CD4-positive, alpha-beta memory T cell (primary cell): ENCODE results near the gene BTBD1. TPM values are rescaled to one million over a fixed set of nuclear protein-coding genes. Genes with fewer than 3 reads are reported as not detected.

Experiments
- CTCF ChIA-PET: fragments of 350-600 bp; sonication (Branson Sonifier 250); formaldehyde crosslinking; loops from one replicate; lab custom pipeline; 2021; ENCODE audit warnings: inconsistent platforms; ENCODE audit not compliant: partially characterized antibody; lab: Charles Lee
- POLR2A ChIA-PET: fragments of 350-600 bp; sonication (Branson Sonifier 250); formaldehyde crosslinking; loops from one replicate; lab custom pipeline; 2021; ENCODE audit not compliant: partially characterized antibody; lab: Charles Lee
- DNase-seq, 5 donors: peaks; one replicate each; pipeline versions ENCODE4 v3.0.0 to v3.0.0-alpha.2; 2020 to 2022; ENCODE audit warnings: mixed read lengths in 1 of 5
- H3K27ac ChIP-seq: one replicate; pipeline ENCODE4 v1.7.0; 2013; ENCODE audit warnings: low read depth, low read length
- H3K27me3 ChIP-seq: 2 replicates; pipeline ENCODE4 v1.7.0; 2013; ENCODE audit warnings: mild to moderate bottlenecking, low read length, moderate library complexity; ENCODE audit not compliant: insufficient read depth
- H3K36me3 ChIP-seq: 2 replicates; pipeline ENCODE4 v1.7.0; 2013; ENCODE audit warnings: mild to moderate bottlenecking, low read length, moderate library complexity; ENCODE audit not compliant: insufficient read depth
- H3K4me1 ChIP-seq: 2 replicates; pipeline ENCODE4 v1.7.0; 2013; ENCODE audit warnings: mild to moderate bottlenecking, low read length, moderate library complexity; ENCODE audit not compliant: insufficient read depth
- H3K4me3 ChIP-seq, 2 donors: one replicate each; pipeline ENCODE4 v1.7.0; 2013; ENCODE audit warnings: low read length in 2 of 2, mild to moderate bottlenecking in 1 of 2
- H3K9me3 ChIP-seq, 2 donors: one replicate each; pipeline ENCODE4 v1.7.0; 2013; ENCODE audit warnings: low read length in 2 of 2, control low read depth in 1 of 2; ENCODE audit not compliant: control insufficient read depth in 1 of 2
- H3K27ac Mint-ChIP-seq, 7 donors: one replicate each; pipeline ENCODE4 v1.8.0; 2020 to 2021; ENCODE audit warnings: mixed read lengths in 7 of 7, mild to moderate bottlenecking in 6 of 7, inconsistent platforms in 3 of 7, moderate library complexity in 3 of 7
- H3K27me3 Mint-ChIP-seq, 2 donors: one replicate each; pipeline ENCODE4 v1.8.0; 2020 to 2021; ENCODE audit warnings: mixed read lengths in 2 of 2
- H3K36me3 Mint-ChIP-seq, 2 donors: one replicate each; pipeline ENCODE4 v1.8.0; 2020 to 2021; ENCODE audit warnings: mixed read lengths in 2 of 2, inconsistent platforms in 1 of 2, mild to moderate bottlenecking in 1 of 2
- H3K4me1 Mint-ChIP-seq, 4 donors: one replicate each; pipeline ENCODE4 v1.8.0; 2020 to 2021; ENCODE audit warnings: mixed read lengths in 4 of 4, mild to moderate bottlenecking in 1 of 4
- H3K4me3 Mint-ChIP-seq, 8 donors: one replicate each; pipeline ENCODE4 v1.8.0; 2020 to 2021; ENCODE audit warnings: mixed read lengths in 8 of 8, mild to moderate bottlenecking in 7 of 8, moderate library complexity in 6 of 8, inconsistent platforms in 3 of 8
- H3K9me3 Mint-ChIP-seq, 8 donors: one replicate each; pipeline ENCODE4 v1.8.0; 2020 to 2021; ENCODE audit warnings: mixed read lengths in 8 of 8, mild to moderate bottlenecking in 5 of 8, inconsistent platforms in 3 of 8, moderate library complexity in 1 of 8
- intact Hi-C: fragments of 100-400 bp; cut with micrococcal nuclease; formaldehyde crosslinking; loops from one replicate; pipeline ENCODE4 v1.15.1; 2023
- polyA plus RNA-seq, 2 donors: library from polyadenylated mRNA; unstranded; fragments of 300-500 nt; fragmentation: Illumina TruSeq; gene quantifications; one replicate each; pipeline ENCODE4 v1.2.3, GENCODE V29; 2021
- total RNA-seq, 2 experiments: library from RNA; stranded (reverse); gene quantifications; one replicate each; pipeline ENCODE4 v1.2.3, GENCODE V29; 2021

The BTBD1 gene
- total and polyA plus RNA-seq, 4 experiments from 2014 or later: 36.5 to 54.9 (median 44.3) TPM

DNA sequence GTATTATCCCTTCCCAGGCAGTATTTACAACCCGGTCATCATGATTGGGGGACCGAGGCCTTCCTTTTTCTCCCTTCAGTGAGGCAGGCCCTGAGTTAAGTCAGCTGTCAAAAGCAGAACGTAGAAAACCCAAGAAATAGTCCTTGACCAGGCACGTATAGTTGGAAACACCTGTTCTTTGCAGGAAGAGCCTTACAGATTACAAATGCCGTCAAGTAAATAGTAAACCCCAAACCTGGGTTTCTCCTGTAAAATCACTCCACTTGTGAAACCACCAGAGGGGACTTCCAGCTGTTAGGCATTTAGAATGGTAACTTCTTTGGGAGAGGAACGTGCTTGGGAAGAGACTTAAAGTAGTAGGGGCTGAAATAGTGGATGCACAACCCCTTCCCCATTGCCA, 1.0 kb upstream of the BTBD1 start:
- peaks cover 0 to 10% (median 4%) of the 10 kb centered on the region in 8 donors for H3K9me3 Mint-ChIP-seq
- no peak for DNase-seq
- Histone ChIP-seq H3K4me1 (peaks cover 33% of the 10 kb centered on the region), H3K27ac (peak overlapping the region; percentile 78), H3K9me3 (no peaks in the 10 kb centered on the region), H3K36me3 (no peaks in the 10 kb centered on the region), H3K27me3 (no peaks in the 10 kb centered on the region), H3K4me3 (no peak overlapping the region)
- H3K4me3 Mint-ChIP-seq: peak overlapping the region; percentile 70 to 86 (median 84)
- intact Hi-C loops: loop anchor here (5.0 to 10.0 kb wide), 3 partner anchors 253 to 1021 kb away; partner anchors contain the start of genes EFL1, MEX3B and SAXO2
- H3K36me3 Mint-ChIP-seq: peaks cover 1 to 6% of the 10 kb centered on the region in 2 donors
- POLR2A ChIA-PET: interaction anchor here (2.6 to 3.3 kb wide), 2 partner anchors 56 to 528 kb away, joined by 25 to 31 read pairs; partner anchors contain the start of genes C15orf40 and RPS17
- peaks cover 6 to 16% (median 13%) of the 10 kb centered on the region in 4 donors for H3K4me1 Mint-ChIP-seq
- CTCF ChIA-PET: interaction anchor here (1.1 to 1.6 kb wide), 2 partner anchors 10 to 13 kb away, joined by 3 read pairs; no protein-coding TSS in a partner anchor
- no peaks in the 10 kb centered on the region for H3K27me3 Mint-ChIP-seq
- H3K27ac Mint-ChIP-seq: peak overlapping the region; percentile 49 to 94 (median 84)

DNA sequence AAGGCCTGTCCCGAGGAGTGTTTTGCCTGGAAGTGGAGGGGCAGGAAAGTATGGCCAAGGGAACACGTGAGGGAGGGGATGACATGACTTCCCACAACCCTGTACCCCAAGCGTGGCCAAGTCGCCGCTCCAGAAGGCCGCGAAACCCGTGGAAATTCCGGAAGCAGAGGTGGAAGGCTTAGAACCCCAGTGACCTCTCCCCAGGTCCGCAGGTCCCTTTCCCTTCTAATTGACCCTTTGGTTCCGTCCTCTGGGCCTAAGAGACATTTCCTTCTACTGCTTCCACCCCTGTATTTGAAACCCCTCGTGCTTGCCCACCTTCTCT, 548 bp upstream of the BTBD1 start:
- Mint-ChIP-seq H3K27ac (peak overlapping the region; percentile 49 to 94 (median 84)), H3K9me3 (peaks cover 0 to 8% (median 2%) of the 10 kb centered on the region in 8 donors), H3K36me3 (peaks cover 1 to 6% of the 10 kb centered on the region in 2 donors), H3K27me3 (no peaks in the 10 kb centered on the region), H3K4me3 (peak overlapping the region; percentile 70 to 86 (median 84)), H3K4me1 (peaks cover 6 to 16% (median 13%) of the 10 kb centered on the region in 4 donors)
- POLR2A ChIA-PET: interaction anchor here (1.0 to 3.3 kb wide), 6 partner anchors 11 to 1021 kb away, joined by 3 to 31 read pairs (median 5); partner anchors contain the start of genes C15orf40, MEX3B, RAMAC and RPS17
- H3K27ac ChIP-seq: peak overlapping the region; percentile 78
- H3K36me3 ChIP-seq: no peaks in the 10 kb centered on the region
- no peaks in the 10 kb centered on the region for H3K27me3 ChIP-seq
- CTCF ChIA-PET: interaction anchor here (1.1 to 1.6 kb wide), 3 partner anchors 10 to 56 kb away, joined by 3 read pairs; no protein-coding TSS in a partner anchor
- H3K9me3 ChIP-seq: no peaks in the 10 kb centered on the region
- H3K4me3 ChIP-seq: peak overlapping the region; percentile 58 to 82
- no peak for DNase-seq
- intact Hi-C loops: loop anchor here (1.0 to 10.0 kb wide), 4 partner anchors 56 to 1020 kb away; partner anchors contain the start of genes C15orf40, EFL1, MEX3B and SAXO2
- H3K4me1 ChIP-seq: peaks cover 38% of the 10 kb centered on the region

DNA sequence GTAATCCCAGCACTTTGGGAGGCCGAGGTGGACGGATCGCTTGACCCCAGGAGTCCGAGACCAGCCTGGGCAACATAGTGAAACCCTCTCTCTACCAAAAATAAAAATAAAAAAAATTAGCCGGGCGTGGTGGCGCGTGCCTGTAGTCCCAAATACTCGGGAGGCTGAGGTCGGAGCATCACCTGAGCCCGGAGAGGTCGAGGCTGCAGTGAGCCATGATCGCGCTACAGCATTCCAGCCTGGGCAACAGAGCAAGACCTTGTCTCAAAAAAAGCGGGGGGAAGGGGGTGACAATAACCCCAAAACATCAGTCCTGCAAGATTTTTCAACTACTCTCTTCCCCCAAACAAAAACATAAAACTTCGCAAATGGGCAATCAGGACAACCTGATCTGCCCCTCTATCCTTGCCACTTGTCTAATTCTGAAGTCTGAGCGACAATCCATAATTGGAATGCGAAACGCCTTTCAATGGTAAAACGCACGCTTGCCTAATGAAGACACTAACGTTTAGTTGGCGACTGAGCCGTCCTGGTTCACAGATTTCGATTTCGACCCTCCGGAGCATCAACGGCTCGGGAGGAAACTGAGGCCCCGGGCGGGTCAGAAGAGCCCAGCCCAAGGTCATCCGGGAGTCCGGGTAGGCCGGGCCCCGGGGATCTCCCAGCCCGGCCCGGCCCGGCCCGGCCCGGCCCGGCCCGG, 868 bp downstream of the BTBD1 start:
- intact Hi-C loops: loop anchor here (5.0 to 10.0 kb wide), 3 partner anchors 251 to 1019 kb away; partner anchors contain the start of genes EFL1, MEX3B and SAXO2
- Mint-ChIP-seq H3K4me3 (peak overlapping the region in 4 of 8 donors; percentile 86 to 96 (median 90)), H3K27me3 (no peaks in the 10 kb centered on the region), H3K36me3 (peaks cover 0 to 1% of the 10 kb centered on the region in 2 donors), H3K4me1 (peaks cover 6 to 16% (median 13%) of the 10 kb centered on the region in 4 donors), H3K9me3 (peaks cover 0 to 4% (median 0%) of the 10 kb centered on the region in 8 donors), H3K27ac (peak overlapping the region in 6 of 7 donors; percentile 17 to 93 (median 69))
- Histone ChIP-seq H3K27me3 (no peaks in the 10 kb centered on the region), H3K27ac (peak overlapping the region; percentile 78), H3K4me1 (peaks cover 52% of the 10 kb centered on the region), H3K9me3 (no peaks in the 10 kb centered on the region), H3K4me3 (peak overlapping the region; percentile 58 to 82), H3K36me3 (no peaks in the 10 kb centered on the region)
- ChIA-PET POLR2A (interaction anchor here (0.6 to 3.3 kb wide), 9 partner anchors 10 to 1020 kb away, joined by 3 to 31 read pairs (median 4); partner anchors contain the start of genes C15orf40, MEX3B, RAMAC and RPS17), CTCF (interaction anchor here (1.0 to 1.6 kb wide), 3 partner anchors 11 to 80 kb away, joined by 3 read pairs; partner anchors contain the start of gene RAMAC)
- DNase-seq: peak in 1 of 5 donors; percentile 10

DNA sequence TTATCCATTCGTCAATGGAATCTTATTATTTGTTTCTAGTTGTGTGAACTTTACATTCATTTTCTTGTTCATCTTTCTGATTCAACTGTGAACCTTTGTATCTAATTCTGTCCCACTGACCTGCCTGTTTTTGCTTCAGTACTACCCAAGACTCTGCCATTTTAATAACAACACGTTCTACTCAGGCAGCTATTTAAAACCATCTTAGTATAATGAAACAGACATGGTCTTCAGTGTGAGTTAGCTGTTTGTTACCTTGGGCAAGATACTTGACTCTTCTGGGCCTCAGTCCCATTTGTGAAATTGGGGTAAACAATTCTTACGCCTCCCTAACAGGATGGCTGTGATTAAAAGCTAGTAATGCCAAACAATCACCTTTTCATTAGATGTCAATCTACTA, 1.6 kb downstream of the BTBD1 start:
- Mint-ChIP-seq H3K9me3 (peaks cover 0 to 4% (median 0%) of the 10 kb centered on the region in 8 donors), H3K27ac (peak overlapping the region in 6 of 7 donors; percentile 17 to 93 (median 69)), H3K36me3 (peaks cover 0 to 1% of the 10 kb centered on the region in 2 donors), H3K27me3 (no peaks in the 10 kb centered on the region), H3K4me1 (peaks cover 6 to 18% (median 15%) of the 10 kb centered on the region in 4 donors), H3K4me3 (peak overlapping the region in 4 of 8 donors; percentile 86 to 96 (median 90))
- peaks cover 57% of the 10 kb centered on the region for H3K4me1 ChIP-seq
- no peaks in the 10 kb centered on the region for H3K27me3 ChIP-seq
- ChIA-PET CTCF (interaction anchor here (1.4 kb wide), 1 partner anchor 55 kb away, joined by 6 read pairs; no protein-coding TSS in a partner anchor), POLR2A (no interaction called here)
- intact Hi-C loops: loop anchor here (5.0 to 10.0 kb wide), 3 partner anchors 251 to 1018 kb away; partner anchors contain the start of genes EFL1, MEX3B and SAXO2
- no peaks in the 10 kb centered on the region for H3K36me3 ChIP-seq
- H3K9me3 ChIP-seq: no peaks in the 10 kb centered on the region
- peak overlapping the region; percentile 78 for H3K27ac ChIP-seq
- DNase-seq: no peak
- peak overlapping the region; percentile 58 to 82 for H3K4me3 ChIP-seq

DNA sequence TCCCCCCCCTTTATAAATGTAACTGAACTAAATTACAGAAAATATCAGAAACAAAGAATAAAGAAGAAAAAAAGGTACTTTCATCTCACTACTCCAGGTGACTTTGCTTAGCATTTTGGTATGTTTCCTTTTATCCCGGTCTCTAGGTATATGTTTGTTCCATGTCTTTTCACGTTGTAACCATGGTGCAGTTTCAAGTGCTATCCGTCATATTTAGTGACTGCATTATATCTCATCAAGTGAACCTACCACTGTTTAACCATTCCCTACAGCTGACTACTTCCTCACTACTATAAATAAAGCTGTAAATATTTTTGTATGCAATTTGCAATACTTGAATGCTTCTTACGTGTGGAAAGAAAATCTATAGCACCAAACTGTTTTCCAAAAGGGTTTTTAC, 2.2 kb downstream of the BTBD1 start:
- POLR2A ChIA-PET: no interaction called here
- Histone ChIP-seq H3K4me3 (peak overlapping the region in 1 of 2 donors; percentile 82), H3K9me3 (no peaks in the 10 kb centered on the region), H3K27me3 (no peaks in the 10 kb centered on the region), H3K4me1 (peaks cover 57% of the 10 kb centered on the region), H3K36me3 (no peaks in the 10 kb centered on the region), H3K27ac (peak overlapping the region; percentile 78)
- peaks cover 6 to 18% (median 15%) of the 10 kb centered on the region in 4 donors for H3K4me1 Mint-ChIP-seq
- intact Hi-C loops: loop anchor here (5.0 to 10.0 kb wide), 3 partner anchors 250 to 1018 kb away; partner anchors contain the start of genes EFL1, MEX3B and SAXO2
- peak overlapping the region in 6 of 7 donors; percentile 32 to 93 (median 84) for H3K27ac Mint-ChIP-seq
- peak overlapping the region in 4 of 8 donors; percentile 86 to 96 (median 90) for H3K4me3 Mint-ChIP-seq
- CTCF ChIA-PET: interaction anchor here (1.4 kb wide), 1 partner anchor 54 kb away, joined by 6 read pairs; no protein-coding TSS in a partner anchor
- peaks cover 0 to 1% of the 10 kb centered on the region in 2 donors for H3K36me3 Mint-ChIP-seq
- peaks cover 0 to 4% (median 0%) of the 10 kb centered on the region in 8 donors for H3K9me3 Mint-ChIP-seq
- peak in 1 of 5 donors; percentile 16 for DNase-seq
- H3K27me3 Mint-ChIP-seq: no peaks in the 10 kb centered on the region

DNA sequence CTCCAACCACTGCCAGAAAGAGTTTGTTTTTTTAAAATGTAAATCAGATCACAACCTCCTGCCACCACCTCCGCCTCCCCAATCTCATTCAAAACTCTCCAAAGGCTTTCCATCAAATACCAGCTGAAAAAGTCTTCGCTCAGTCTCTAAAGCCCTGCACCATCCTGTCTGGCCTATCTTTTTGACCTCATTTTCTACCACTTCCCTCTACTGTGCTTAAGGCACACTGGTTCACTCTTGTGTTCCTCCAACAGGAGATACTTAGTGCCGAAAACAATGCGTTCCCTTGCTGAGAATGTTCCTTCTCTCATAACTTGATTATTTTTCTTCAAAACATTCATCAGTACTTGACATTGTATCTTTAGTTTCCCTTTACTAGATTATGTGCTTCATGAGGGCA, 3.5 kb downstream of the BTBD1 start:
- peak in 1 of 5 donors; percentile 12 for DNase-seq
- Histone ChIP-seq H3K9me3 (no peaks in the 10 kb centered on the region), H3K27ac (no peak overlapping the region), H3K4me1 (peaks cover 62% of the 10 kb centered on the region), H3K36me3 (no peaks in the 10 kb centered on the region), H3K4me3 (peak overlapping the region in 1 of 2 donors; percentile 8), H3K27me3 (no peaks in the 10 kb centered on the region)
- intact Hi-C loops: loop anchor here (10.0 kb wide), 2 partner anchors 249 to 799 kb away; partner anchors contain the start of genes EFL1 and SAXO2
- no peaks in the 10 kb centered on the region for H3K9me3 Mint-ChIP-seq
- POLR2A ChIA-PET: interaction anchor here (1.2 to 1.4 kb wide), 2 partner anchors 51 to 253 kb away, joined by 3 to 6 read pairs; no protein-coding TSS in a partner anchor
- no peak overlapping the region for H3K27ac Mint-ChIP-seq
- peaks cover 11 to 24% (median 23%) of the 10 kb centered on the region in 4 donors for H3K4me1 Mint-ChIP-seq
- H3K27me3 Mint-ChIP-seq: no peaks in the 10 kb centered on the region
- CTCF ChIA-PET: interaction anchor here (1.8 kb wide), 1 partner anchor 19 kb away, joined by 4 read pairs; no protein-coding TSS in a partner anchor
- no peak overlapping the region for H3K4me3 Mint-ChIP-seq
- peaks cover 0 to 1% of the 10 kb centered on the region in 2 donors for H3K36me3 Mint-ChIP-seq
